CD4-positive, alpha-beta T cell treated with Interleukin-17A for 4 hours (primary cell): ENCODE data around the gene NEMP2.

Experiments used
- DNase-seq: peaks from one replicate; pipeline ENCODE4 v3.0.0-alpha.2; 2020; ENCODE audit warnings: mixed read lengths

The NEMP2 gene

GRCh38 chr2:190553254-190553653, 18.7 kb upstream of the NEMP2 start:
- no peak for DNase-seq

GRCh38 chr2:190551928-190552327, 17.4 kb upstream of the NEMP2 start:
- no peak for DNase-seq

- no peak for DNase-seq
These were observed 15.6 kb upstream of the NEMP2 start for GRCh38 chr2:190550137-190550536.

- DNase-seq = no peak
These were observed 13.4 kb upstream of the NEMP2 start for GRCh38 chr2:190547886-190548285.

GRCh38 chr2:190546734-190547133, 12.2 kb upstream of the NEMP2 start:
- no peak for DNase-seq

GRCh38 chr2:190545555-190546385, 11.2 kb upstream of the NEMP2 start:
- no peak for DNase-seq

- no peak for DNase-seq
These were observed 10.6 kb upstream of the NEMP2 start for GRCh38 chr2:190545093-190545492.

- DNase-seq = no peak
These were observed 5.5 kb upstream of the NEMP2 start for GRCh38 chr2:190540048-190540447.

- no peak for DNase-seq
These were observed 3.7 kb upstream of the NEMP2 start for GRCh38 chr2:190538201-190538600.

GRCh38 chr2:190537765-190538164, 3.2 kb upstream of the NEMP2 start:
- DNase-seq = no peak

- DNase-seq = no peak
These were observed 1.1 kb upstream of the NEMP2 start for GRCh38 chr2:190535586-190535985.

GRCh38 chr2:190535121-190535439, 558 bp upstream of the NEMP2 start:
- DNase-seq = no peak

- peak; percentile 72 for DNase-seq
These were observed 583 bp downstream of the NEMP2 start for GRCh38 chr2:190533968-190534309.

- DNase-seq = no peak
These were observed 1.2 kb downstream of the NEMP2 start for GRCh38 chr2:190533175-190533967.

- no peak for DNase-seq
These were observed 1.9 kb downstream of the NEMP2 start for GRCh38 chr2:190532581-190532980.

GRCh38 chr2:190530248-190530900, 4.1 kb downstream of the NEMP2 start:
- DNase-seq = no peak

- DNase-seq = no peak
These were observed 4.9 kb downstream of the NEMP2 start for GRCh38 chr2:190529486-190530247.

- DNase-seq = no peak
These were observed 6.0 kb downstream of the NEMP2 start for GRCh38 chr2:190528521-190529001.

GRCh38 chr2:190527918-190528317, 6.6 kb downstream of the NEMP2 start:
- no peak for DNase-seq

GRCh38 chr2:190527214-190527613, 7.3 kb downstream of the NEMP2 start:
- no peak for DNase-seq

GRCh38 chr2:190526105-190526750, 8.3 kb downstream of the NEMP2 start:
- DNase-seq = no peak

- no peak for DNase-seq
These were observed 9.6 kb downstream of the NEMP2 start for GRCh38 chr2:190524928-190525327.
